ENCODE results near the gene TNFRSF11A. TPM values are rescaled to one million over a fixed set of nuclear protein-coding genes. Genes with fewer than 3 reads are reported as not detected.

TNFRSF11A gene
- total and polyA plus RNA-seq, 12 donors, result 0.29 to 2.7 (median 0.78) TPM

DNA sequence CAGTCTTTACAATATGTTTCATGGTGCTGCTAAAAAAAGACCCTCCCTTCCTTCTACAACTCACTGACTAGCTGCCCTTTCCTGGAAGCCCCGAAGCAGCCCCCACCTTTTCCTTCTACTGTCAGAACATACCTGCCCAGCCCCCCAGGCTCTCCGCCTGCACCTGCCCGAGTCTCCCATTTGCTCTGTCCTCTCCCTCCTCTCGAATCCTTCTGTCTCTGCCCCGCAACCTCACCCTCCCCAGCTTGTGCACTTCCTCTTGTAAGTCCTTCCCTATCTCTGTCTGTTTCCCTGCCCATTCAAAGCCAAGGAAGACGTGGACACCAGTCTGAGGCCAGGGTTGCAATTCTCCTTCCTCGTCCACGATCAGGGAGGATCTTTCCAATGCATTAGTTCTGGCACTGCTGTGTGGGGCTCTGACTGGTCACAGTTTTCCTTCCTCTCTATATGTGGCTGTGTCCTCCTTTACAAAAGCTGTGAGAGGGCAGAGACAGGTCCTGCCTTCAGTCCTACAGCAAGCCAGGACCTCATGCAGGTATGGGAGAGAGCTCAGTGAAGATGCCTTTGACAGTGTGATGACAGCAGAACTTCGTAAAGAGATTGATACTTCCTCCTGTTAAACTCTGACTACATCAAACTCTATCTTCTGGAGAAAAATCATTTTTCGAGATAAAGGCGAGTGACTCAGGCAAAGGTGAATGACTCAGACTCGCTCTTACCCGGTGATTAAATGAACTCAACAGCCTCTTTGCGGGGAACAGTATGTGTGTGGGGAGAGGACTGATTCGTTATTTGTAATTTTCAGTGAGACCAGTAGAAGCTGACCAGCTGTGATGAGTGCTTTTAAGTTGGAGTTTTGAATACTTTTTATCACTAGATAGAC lies 14.2 kb downstream of the TNFRSF11A start:
- 50 to 51% methylated on average over 15 of the region's 15 CpGs for WGBS, 2 donors
- DNase-seq, result no peak
- Histone ChIP-seq H3K4me1 (peaks cover 0 to 10% (median 0%) of the 10 kb centered on the region in 9 donors), H3K9me3 (no peaks in the 10 kb centered on the region), H3K4me3 (no peak overlapping the region), H3K36me3 (no peaks in the 10 kb centered on the region), H3K27ac (no peak overlapping the region), H3K27me3 (peaks cover 0 to 65% (median 12%) of the 10 kb centered on the region in 7 donors)
- ATAC-seq, result peak in 3 of 8 donors; percentile 23 to 45 (median 34)
- intact Hi-C loops (cut with DNase I), result no loop called here
- TF ChIP-seq, protein P1, sequence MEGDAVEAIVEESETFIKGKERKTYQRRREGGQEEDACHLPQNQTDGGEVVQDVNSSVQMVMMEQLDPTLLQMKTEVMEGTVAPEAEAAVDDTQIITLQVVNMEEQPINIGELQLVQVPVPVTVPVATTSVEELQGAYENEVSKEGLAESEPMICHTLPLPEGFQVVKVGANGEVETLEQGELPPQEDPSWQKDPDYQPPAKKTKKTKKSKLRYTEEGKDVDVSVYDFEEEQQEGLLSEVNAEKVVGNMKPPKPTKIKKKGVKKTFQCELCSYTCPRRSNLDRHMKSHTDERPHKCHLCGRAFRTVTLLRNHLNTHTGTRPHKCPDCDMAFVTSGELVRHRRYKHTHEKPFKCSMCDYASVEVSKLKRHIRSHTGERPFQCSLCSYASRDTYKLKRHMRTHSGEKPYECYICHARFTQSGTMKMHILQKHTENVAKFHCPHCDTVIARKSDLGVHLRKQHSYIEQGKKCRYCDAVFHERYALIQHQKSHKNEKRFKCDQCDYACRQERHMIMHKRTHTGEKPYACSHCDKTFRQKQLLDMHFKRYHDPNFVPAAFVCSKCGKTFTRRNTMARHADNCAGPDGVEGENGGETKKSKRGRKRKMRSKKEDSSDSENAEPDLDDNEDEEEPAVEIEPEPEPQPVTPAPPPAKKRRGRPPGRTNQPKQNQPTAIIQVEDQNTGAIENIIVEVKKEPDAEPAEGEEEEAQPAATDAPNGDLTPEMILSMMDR (IDR thresholded peaks at IDR 0.05), result no peak

DNA sequence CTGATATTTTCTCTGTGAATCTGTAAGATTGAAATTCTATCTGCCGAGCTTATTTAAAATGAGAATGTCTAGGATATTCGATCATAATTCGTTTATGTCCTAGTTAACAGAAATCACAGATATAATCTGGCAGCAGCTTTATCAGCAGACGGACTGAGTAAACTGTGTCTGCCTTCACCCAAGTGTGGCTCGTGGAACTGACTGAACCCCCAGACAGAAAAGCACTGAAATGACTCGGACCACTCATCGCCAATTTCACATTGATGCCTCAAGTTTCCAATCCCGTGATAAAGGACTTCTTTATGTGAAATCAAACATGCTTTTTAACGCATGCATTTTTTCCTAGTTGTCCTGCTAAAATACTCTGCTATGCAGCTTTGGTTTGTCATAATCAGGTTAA lies 15.9 kb downstream of the TNFRSF11A start:
- 84 to 89% methylated on average over 9 of the region's 9 CpGs for WGBS, 2 donors
- no peaks in the 10 kb centered on the region for H3K36me3 ChIP-seq
- no peak overlapping the region for H3K27ac ChIP-seq
- no peaks in the 10 kb centered on the region for H3K9me3 ChIP-seq
- no peak for ATAC-seq
- TF ChIP-seq, protein P1 (IDR thresholded peaks at IDR 0.05), result no peak
- H3K4me3 ChIP-seq, result no peak overlapping the region
- H3K4me1 ChIP-seq, result peaks cover 0 to 10% (median 0%) of the 10 kb centered on the region in 9 donors
- DNase-seq, result no peak
- peaks cover 0 to 57% (median 9%) of the 10 kb centered on the region in 7 donors for H3K27me3 ChIP-seq
- intact Hi-C loops (cut with DNase I), result no loop called here

DNA sequence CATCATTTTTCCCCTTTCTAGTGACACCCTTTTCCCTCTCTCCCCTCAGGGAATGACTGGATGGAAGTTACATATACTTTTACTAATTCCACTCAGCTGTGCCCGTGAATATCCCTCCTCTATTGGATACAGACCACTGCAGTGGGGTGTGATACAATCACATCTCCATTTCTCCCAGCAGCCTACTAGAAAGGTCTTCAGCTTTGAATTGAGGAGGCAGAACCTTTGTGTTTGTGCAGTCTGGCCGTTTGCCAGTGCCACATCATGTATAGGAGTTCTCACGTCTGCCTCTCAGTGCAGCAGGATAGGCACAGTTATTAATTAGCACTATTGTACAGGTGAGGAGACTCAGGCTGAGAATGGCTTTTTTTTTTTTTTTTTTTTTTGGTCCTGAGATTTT lies 16.4 kb downstream of the TNFRSF11A start:
- ATAC-seq, result no peak

DNA sequence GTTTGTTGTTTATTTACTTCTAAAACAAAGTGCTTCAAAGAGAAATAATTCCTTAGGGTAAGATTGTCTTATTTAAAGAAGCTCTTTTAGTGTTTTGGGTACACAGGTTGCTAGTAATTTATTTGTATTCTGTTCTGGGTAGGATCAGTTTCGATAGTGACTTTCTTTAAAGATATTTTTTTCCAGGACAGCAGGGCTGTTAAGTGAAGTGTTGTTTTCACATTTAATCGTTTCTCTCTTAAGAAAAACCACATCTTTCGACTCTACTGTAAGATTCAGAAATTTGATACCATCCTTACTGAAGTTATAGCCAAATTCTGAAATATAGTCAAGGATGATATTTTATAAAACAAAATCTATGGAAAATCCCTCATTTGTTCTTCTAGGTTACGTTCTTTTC lies 17.8 kb downstream of the TNFRSF11A start:
- intact Hi-C loops (cut with DNase I), result no loop called here
- 92 to 94% methylated on average over 4 of the region's 4 CpGs for WGBS, 2 donors
- Histone ChIP-seq H3K9me3 (no peaks in the 10 kb centered on the region), H3K27me3 (peaks cover 0 to 42% (median 5%) of the 10 kb centered on the region in 7 donors), H3K4me3 (no peak overlapping the region), H3K4me1 (peaks cover 0 to 10% (median 0%) of the 10 kb centered on the region in 9 donors), H3K36me3 (no peaks in the 10 kb centered on the region), H3K27ac (no peak overlapping the region)
- TF ChIP-seq, protein P1 (IDR thresholded peaks at IDR 0.05), result no peak
- DNase-seq, result no peak
- ATAC-seq, result no peak

More for the DNA sequence above, 16.4 kb downstream of the TNFRSF11A start:
- Histone ChIP-seq H3K4me1 (peaks cover 0 to 10% (median 0%) of the 10 kb centered on the region in 9 donors), H3K9me3 (no peaks in the 10 kb centered on the region), H3K36me3 (no peaks in the 10 kb centered on the region), H3K27ac (no peak overlapping the region), H3K4me3 (no peak overlapping the region), H3K27me3 (peaks cover 0 to 55% (median 5%) of the 10 kb centered on the region in 7 donors)
- TF ChIP-seq, protein P1 (IDR thresholded peaks at IDR 0.05), result no peak
- 64 to 72% methylated on average over 3 of the region's 3 CpGs for WGBS, 2 donors
- no peak for DNase-seq
- intact Hi-C loops (cut with DNase I), result no loop called here

Data from heart right ventricle (tissue), 16 donors.